Subcutaneous abdominal adipose tissue (tissue), 5 donors: Measurements from ENCODE around the gene LRP2BP.
"Not testable (repeated sequence)": the region's sequence is repeated elsewhere in the genome, so short reads cannot be mapped to it uniquely, and the experiment has no call there.

Source experiments
- H3K27ac ChIP-seq: one replicate; pipeline ENCODE4 v1.7.0; 2013; ENCODE audit warnings: low read depth, mild to moderate bottlenecking, inconsistent platforms, low read length, moderate library complexity
- H3K27me3 ChIP-seq, 5 donors: one replicate each; pipeline ENCODE4 v1.7.0; 2013; ENCODE audit warnings: low read length in 5 of 5, inconsistent platforms in 1 of 5; ENCODE audit not compliant: control insufficient read depth in 5 of 5, insufficient read depth in 4 of 5
- H3K36me3 ChIP-seq, 5 donors: one replicate each; pipeline ENCODE4 v1.7.0; 2013; ENCODE audit warnings: low read length in 5 of 5; ENCODE audit not compliant: control insufficient read depth in 5 of 5, insufficient read depth in 5 of 5
- H3K4me1 ChIP-seq, 5 donors: one replicate each; pipeline ENCODE4 v1.7.0; 2013; ENCODE audit warnings: low read length in 5 of 5, mild to moderate bottlenecking in 3 of 5, moderate library complexity in 1 of 5; ENCODE audit not compliant: control insufficient read depth in 5 of 5, insufficient read depth in 5 of 5
- H3K4me3 ChIP-seq, 5 donors: one replicate each; pipeline ENCODE4 v1.7.0; 2013; ENCODE audit warnings: low read length in 5 of 5, low read depth in 1 of 5
- H3K9ac ChIP-seq, 5 donors: one replicate each; pipeline ENCODE4 v1.7.0; 2013; ENCODE audit warnings: low read length in 5 of 5, mild to moderate bottlenecking in 4 of 5, moderate library complexity in 3 of 5
- H3K9me3 ChIP-seq, 5 donors: one replicate each; pipeline ENCODE4 v1.7.0; 2013; ENCODE audit warnings: low read length in 5 of 5; ENCODE audit not compliant: control insufficient read depth in 5 of 5
- donor health status: healthy.
- donor health status: healthy.
- donor health status: healthy.
- donor health status: healthy.
- donor health status: healthy.

Gene LRP2BP

DNA sequence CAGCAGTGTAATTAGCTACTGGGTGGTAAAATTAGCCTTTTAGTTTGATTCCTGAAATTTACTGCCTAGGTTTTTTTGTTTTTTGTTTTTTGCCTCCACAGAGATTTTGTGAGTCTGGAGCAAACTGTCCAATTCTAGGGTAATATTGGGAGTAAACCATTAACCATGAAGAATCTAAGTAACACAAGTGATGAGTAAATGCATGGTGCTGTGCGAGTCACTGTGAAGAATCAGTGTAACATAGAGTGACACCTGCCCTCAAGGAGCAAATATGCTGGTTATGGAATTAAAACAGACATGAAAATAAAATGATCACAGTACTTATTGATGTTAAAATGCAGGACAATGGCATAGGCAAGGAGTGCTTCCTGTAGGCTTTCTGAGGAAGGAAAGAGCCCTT lies 60.1 kb downstream of the LRP2BP start:
- Histone ChIP-seq H3K27ac (no peak overlapping the region), H3K9ac (no peak overlapping the region), H3K27me3 (no peaks in the 10 kb centered on the region), H3K4me1 (peaks cover 0 to 3% (median 0%) of the 10 kb centered on the region in 5 donors), H3K9me3 (peaks cover 0 to 3% (median 0%) of the 10 kb centered on the region in 5 donors), H3K4me3 (no peak overlapping the region), H3K36me3 (peaks cover 0 to 8% (median 3%) of the 10 kb centered on the region in 5 donors)

DNA sequence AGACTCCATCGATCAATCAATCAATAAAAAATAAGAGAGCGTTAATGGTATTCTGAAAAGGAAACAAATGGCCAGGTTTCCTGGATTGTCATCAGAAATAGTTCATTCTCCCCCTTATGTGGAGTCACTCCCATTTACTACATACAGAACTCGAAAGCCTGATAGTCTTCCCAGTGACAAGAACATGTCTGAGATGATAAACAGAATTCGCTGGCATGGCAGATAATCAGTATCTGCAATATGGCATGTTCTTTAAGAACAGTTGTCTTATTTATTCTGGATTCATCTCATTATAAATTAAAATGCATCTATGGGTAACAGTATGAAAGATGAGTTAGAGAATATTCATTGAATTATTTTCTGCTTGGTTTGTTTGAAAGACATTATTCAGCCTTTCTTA lies 61.4 kb downstream of the LRP2BP start:
- no peaks in the 10 kb centered on the region for H3K27me3 ChIP-seq
- H3K27ac ChIP-seq, result no peak overlapping the region
- H3K9ac ChIP-seq, result no peak overlapping the region
- no peak overlapping the region for H3K4me3 ChIP-seq
- peaks cover 0 to 2% (median 0%) of the 10 kb centered on the region in 5 donors for H3K36me3 ChIP-seq
- peaks cover 0 to 3% (median 0%) of the 10 kb centered on the region in 5 donors for H3K4me1 ChIP-seq
- peaks cover 0 to 3% (median 0%) of the 10 kb centered on the region in 5 donors for H3K9me3 ChIP-seq

DNA sequence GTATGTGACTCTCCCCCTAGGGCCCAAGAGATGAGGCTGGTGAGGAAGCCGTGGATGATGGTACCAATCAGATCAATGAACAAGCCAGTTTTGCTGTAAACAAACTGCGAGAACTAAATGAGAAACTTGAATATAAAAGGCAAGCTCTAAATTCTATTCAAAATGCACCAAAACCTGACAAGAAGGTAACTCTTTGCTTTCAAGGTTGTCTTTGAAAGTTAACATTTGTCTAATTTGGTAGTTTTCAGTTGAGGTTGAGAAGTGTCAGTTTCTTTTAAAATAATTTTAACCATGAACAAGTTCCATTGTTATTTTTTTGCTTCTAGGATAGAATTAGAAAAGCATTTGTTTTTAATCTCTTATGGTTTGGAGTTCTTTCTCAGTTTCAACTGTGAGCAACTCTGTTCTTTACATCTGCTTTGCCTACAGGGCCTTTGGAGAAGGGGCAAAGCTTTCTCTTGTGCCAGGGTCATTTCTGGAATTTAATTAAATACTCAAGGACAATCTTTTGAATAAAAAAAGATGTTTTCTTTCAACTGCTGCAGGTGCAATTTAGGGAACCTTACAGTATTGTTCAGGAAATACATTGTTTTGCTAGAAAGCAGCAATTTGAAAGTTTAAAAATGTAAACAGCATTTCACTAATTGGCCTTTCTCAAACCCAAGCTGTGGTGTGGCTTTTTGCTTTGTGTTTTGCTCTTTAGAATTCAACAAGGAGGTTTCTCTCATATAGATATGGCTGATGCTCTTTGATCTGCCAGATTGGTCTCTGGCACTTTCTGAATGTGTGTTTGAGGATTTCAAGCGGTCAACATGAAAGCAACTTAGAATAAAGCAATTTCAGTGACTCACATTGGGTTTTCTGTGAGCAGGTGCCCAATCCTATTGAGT lies 62.9 kb downstream of the LRP2BP start:
- Histone ChIP-seq H3K27me3 (no peaks in the 10 kb centered on the region), H3K36me3 (peaks cover 0 to 2% (median 0%) of the 10 kb centered on the region in 5 donors), H3K4me3 (no peak overlapping the region), H3K4me1 (peaks cover 0 to 3% (median 0%) of the 10 kb centered on the region in 5 donors), H3K9me3 (no peaks in the 10 kb centered on the region), H3K27ac (no peak overlapping the region), H3K9ac (no peak overlapping the region)

GRCh38 chr4:185329879-185330510 lies 65.7 kb downstream of the LRP2BP start:
- not testable (repeated sequence) for H3K27ac ChIP-seq

GRCh38 chr4:185328586-185328985 lies 67.1 kb downstream of the LRP2BP start:
- peaks cover 0 to 2% (median 0%) of the 10 kb centered on the region in 5 donors for H3K36me3 ChIP-seq
- H3K9ac ChIP-seq, result no peak overlapping the region
- H3K9me3 ChIP-seq, result no peaks in the 10 kb centered on the region
- H3K4me3 ChIP-seq, result no peak overlapping the region
- no peak overlapping the region for H3K27ac ChIP-seq
- no peaks in the 10 kb centered on the region for H3K4me1 ChIP-seq
- no peaks in the 10 kb centered on the region for H3K27me3 ChIP-seq

More at GRCh38 chr4:185329879-185330510, 65.7 kb downstream of the LRP2BP start:
- not testable (repeated sequence) for H3K9me3 ChIP-seq, H3K36me3 ChIP-seq, H3K9ac ChIP-seq, H3K4me3 ChIP-seq, H3K4me1 ChIP-seq, H3K27me3 ChIP-seq

GRCh38 chr4:185325721-185326120 lies 70.0 kb downstream of the LRP2BP start:
- not testable (repeated sequence) for H3K9me3 ChIP-seq, H3K4me3 ChIP-seq, H3K9ac ChIP-seq, H3K27me3 ChIP-seq, H3K27ac ChIP-seq, H3K4me1 ChIP-seq, H3K36me3 ChIP-seq

DNA sequence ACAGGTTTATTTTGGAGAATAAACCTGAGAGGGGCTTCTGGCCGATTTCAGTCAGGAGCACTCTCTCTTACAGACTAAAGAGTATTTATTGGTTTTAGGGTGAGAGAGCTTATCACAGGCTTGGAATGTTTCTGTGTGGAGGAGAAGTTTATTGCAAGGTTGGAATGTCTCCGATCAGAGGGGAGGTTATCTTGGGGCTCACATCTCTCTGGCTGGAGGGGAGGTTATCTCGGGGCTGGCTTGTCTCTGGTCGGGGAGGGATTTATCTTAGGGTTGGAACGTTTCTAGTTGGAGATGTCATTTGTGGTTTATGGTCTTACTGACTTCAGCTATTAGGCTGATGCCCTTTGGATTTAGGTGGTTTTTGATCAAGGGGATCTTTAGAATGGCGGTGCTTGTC lies 71.4 kb downstream of the LRP2BP start:
- H3K27me3 ChIP-seq, H3K9ac ChIP-seq, H3K27ac ChIP-seq, H3K4me1 ChIP-seq, H3K9me3 ChIP-seq, H3K36me3 ChIP-seq, H3K4me3 ChIP-seq: not testable (repeated sequence)

- Histone ChIP-seq H3K36me3 (peaks cover 0 to 8% (median 2%) of the 10 kb centered on the region in 5 donors), H3K27me3 (no peaks in the 10 kb centered on the region), H3K27ac (no peak overlapping the region), H3K4me1 (no peaks in the 10 kb centered on the region), H3K4me3 (no peak overlapping the region), H3K9me3 (no peaks in the 10 kb centered on the region), H3K9ac (no peak overlapping the region)
Observed at GRCh38 chr4:185323606-185324005, 72.1 kb downstream of the LRP2BP start.

- Histone ChIP-seq H3K36me3 (peaks cover 0 to 8% (median 2%) of the 10 kb centered on the region in 5 donors), H3K4me3 (no peak overlapping the region), H3K9ac (no peak overlapping the region), H3K9me3 (no peaks in the 10 kb centered on the region), H3K27me3 (no peaks in the 10 kb centered on the region), H3K4me1 (no peaks in the 10 kb centered on the region), H3K27ac (no peak overlapping the region)
Observed at GRCh38 chr4:185322803-185323202, 72.9 kb downstream of the LRP2BP start.

DNA sequence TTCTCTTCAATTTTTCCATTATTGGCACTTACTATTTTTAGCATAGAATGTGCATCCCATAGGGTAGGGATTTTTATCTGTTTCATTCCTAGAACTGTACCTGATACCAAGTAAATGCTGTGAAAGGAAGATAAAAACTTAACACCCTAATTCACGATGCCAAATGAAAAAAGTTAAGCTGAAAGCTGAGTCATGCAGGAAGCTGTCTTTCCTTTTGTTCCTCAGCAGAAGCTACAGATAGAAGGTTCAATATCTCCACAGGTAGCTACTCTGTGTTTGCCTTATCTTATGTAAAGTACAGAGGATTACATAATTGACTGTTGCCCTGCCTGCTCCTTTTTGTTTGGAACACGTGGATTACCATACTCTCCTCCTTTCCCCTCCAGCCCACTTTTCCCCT lies 77.0 kb downstream of the LRP2BP start:
- no peaks in the 10 kb centered on the region for H3K27me3 ChIP-seq
- no peaks in the 10 kb centered on the region for H3K9me3 ChIP-seq
- no peak overlapping the region for H3K27ac ChIP-seq
- H3K9ac ChIP-seq, result no peak overlapping the region
- no peaks in the 10 kb centered on the region for H3K4me1 ChIP-seq
- H3K36me3 ChIP-seq, result peaks cover under 1 to 7% (median 4%) of the 10 kb centered on the region in 5 donors
- no peak overlapping the region for H3K4me3 ChIP-seq
